KMS-11 (cell line): Measurements from ENCODE around the gene DPP7.
"Not testable (repeated sequence)": the region's sequence is repeated elsewhere in the genome, so short reads cannot be mapped to it uniquely, and the experiment has no call there.

Experiments
- H2AFZ ChIP-seq: fragments of 200-600 bp; sonication (generic); 2 replicates; pipeline ENCODE4 v1.6.1; 2016; ENCODE audit warnings: antibody characterized with exemption, mixed run types, low read depth
- H3K27ac ChIP-seq: fragments of 200-600 bp; sonication (generic); 2 replicates; pipeline ENCODE4 v1.6.1; 2016; ENCODE audit warnings: mild to moderate bottlenecking, mixed run types
- H3K27me3 ChIP-seq: fragments of 200-600 bp; sonication (generic); 2 replicates; pipeline ENCODE4 v1.6.1; 2017; ENCODE audit warnings: mild to moderate bottlenecking, low read depth, mixed run types, moderate library complexity; ENCODE audit not compliant: insufficient read depth
- H3K36me3 ChIP-seq: fragments of 200-600 bp; sonication (generic); 2 replicates; pipeline ENCODE4 v1.6.1; 2017; ENCODE audit warnings: mild to moderate bottlenecking, mixed run types; ENCODE audit not compliant: insufficient read depth
- H3K4me1 ChIP-seq: fragments of 200-600 bp; sonication (generic); 2 replicates; pipeline ENCODE4 v1.6.1; 2016; ENCODE audit warnings: mild to moderate bottlenecking, low read depth, mixed run types; ENCODE audit not compliant: poor library complexity, severe bottlenecking
- H3K4me2 ChIP-seq: fragments of 200-600 bp; sonication (generic); 2 replicates; pipeline ENCODE4 v1.7.0; 2016; ENCODE audit warnings: mild to moderate bottlenecking, mixed run types
- H3K4me3 ChIP-seq: fragments of 200-600 bp; sonication (generic); IDR thresholded peaks from 2 replicates; pipeline ENCODE4 v1.6.1; 2017; ENCODE audit warnings: low read depth, low read length, mixed read lengths; ENCODE audit not compliant: insufficient read depth
- H3K79me2 ChIP-seq: fragments of 200-600 bp; sonication (generic); 2 replicates; pipeline ENCODE4 v1.6.1; 2016; ENCODE audit warnings: low read depth, mixed run types; ENCODE audit not compliant: insufficient read depth
- H3K9ac ChIP-seq: fragments of 200-600 bp; sonication (generic); 2 replicates; pipeline ENCODE4 v1.6.1; 2016; ENCODE audit warnings: mild to moderate bottlenecking, mixed run types
- H4K20me1 ChIP-seq: fragments of 200-600 bp; sonication (generic); 2 replicates; pipeline ENCODE4 v1.6.1; 2016; ENCODE audit warnings: mild to moderate bottlenecking, mixed run types; ENCODE audit not compliant: insufficient read depth
- CTCF ChIP-seq: fragments of 200-600 bp; sonication (generic); conservative IDR thresholded peaks from 2 replicates; pipeline ENCODE4 v1.6.1; 2017; ENCODE audit warnings: low read depth, mild to moderate bottlenecking, antibody characterized with exemption, low read length, moderate library complexity, mixed read lengths

The DPP7 gene

GRCh38 chr9:137136881-137137607 lies 22.5 kb upstream of the DPP7 start:
- Histone ChIP-seq H3K27ac (no peak overlapping the region), H3K79me2 (no peaks in the 10 kb centered on the region), H3K9ac (no peak overlapping the region), H3K36me3 (no peaks in the 10 kb centered on the region), H3K4me1 (no peaks in the 10 kb centered on the region), H3K4me2 (no peak overlapping the region), H4K20me1 (no peaks in the 10 kb centered on the region), H3K4me3 (no peak overlapping the region), H2AFZ (no peak overlapping the region), H3K27me3 (peaks cover 86% of the 10 kb centered on the region)
- no peak for TF ChIP-seq CTCF

GRCh38 chr9:137136261-137136880 lies 21.8 kb upstream of the DPP7 start:
- no peak overlapping the region for H3K9ac ChIP-seq
- no peaks in the 10 kb centered on the region for H3K79me2 ChIP-seq
- H3K4me2 ChIP-seq, result no peak overlapping the region
- no peaks in the 10 kb centered on the region for H3K4me1 ChIP-seq
- no peak overlapping the region for H3K27ac ChIP-seq
- no peak overlapping the region for H2AFZ ChIP-seq
- H3K36me3 ChIP-seq, result no peaks in the 10 kb centered on the region
- no peak for TF ChIP-seq CTCF
- no peaks in the 10 kb centered on the region for H4K20me1 ChIP-seq
- H3K27me3 ChIP-seq, result peaks cover 85% of the 10 kb centered on the region
- no peak overlapping the region for H3K4me3 ChIP-seq

GRCh38 chr9:137135154-137135553 lies 20.6 kb upstream of the DPP7 start:
- H3K27ac ChIP-seq, H3K79me2 ChIP-seq, H3K4me2 ChIP-seq, H4K20me1 ChIP-seq, H2AFZ ChIP-seq, H3K36me3 ChIP-seq, H3K4me3 ChIP-seq, H3K9ac ChIP-seq, H3K4me1 ChIP-seq: not testable (repeated sequence)
- H3K27me3 ChIP-seq, result peaks cover 86% of the 10 kb centered on the region

- TF ChIP-seq CTCF, result no peak
- Histone ChIP-seq H2AFZ (no peak overlapping the region), H3K4me1 (no peaks in the 10 kb centered on the region), H4K20me1 (no peaks in the 10 kb centered on the region), H3K4me3 (no peak overlapping the region), H3K79me2 (no peaks in the 10 kb centered on the region), H3K4me2 (no peak overlapping the region), H3K9ac (no peak overlapping the region), H3K36me3 (no peaks in the 10 kb centered on the region), H3K27ac (no peak overlapping the region), H3K27me3 (peaks cover 86% of the 10 kb centered on the region)
Measured at GRCh38 chr9:137134191-137134590, 19.7 kb upstream of the DPP7 start.

- Histone ChIP-seq H2AFZ (no peak overlapping the region), H3K4me3 (no peak overlapping the region)
Measured at GRCh38 chr9:137130176-137130755, 15.7 kb upstream of the DPP7 start.

More at GRCh38 chr9:137130176-137130755, 15.7 kb upstream of the DPP7 start:
- Histone ChIP-seq H4K20me1 (no peaks in the 10 kb centered on the region), H3K79me2 (no peaks in the 10 kb centered on the region), H3K4me2 (no peak overlapping the region), H3K36me3 (no peaks in the 10 kb centered on the region), H3K9ac (no peak overlapping the region), H3K4me1 (peaks cover 12% of the 10 kb centered on the region), H3K27ac (no peak overlapping the region), H3K27me3 (peaks cover 94% of the 10 kb centered on the region)
- no peak for TF ChIP-seq CTCF
